Coronary artery (tissue), 2 donors: ENCODE results near the gene TEAD2.

Source experiments
- DNase-seq: peaks from one replicate; pipeline ENCODE4 v3.0.0-alpha.2; 2017; ENCODE audit warnings: low spot score
- H3K27ac ChIP-seq, 2 donors: fragments of 200-600 bp; sonication (generic); one replicate each; pipeline ENCODE4 v1.5.1; 2016 to 2019
- H3K4me3 ChIP-seq: fragments of 200-600 bp; sonication (generic); 2 replicates; pipeline ENCODE4 v1.5.1; 2016; ENCODE audit warnings: mild to moderate bottlenecking, moderate library complexity
- TF ChIP-seq, protein P1 (sequence below): fragments of 200-600 bp; sonication (generic); IDR thresholded peaks from one replicate; pipeline ENCODE4 v1.5.1; 2019; ENCODE audit warnings: antibody characterized with exemption

Gene TEAD2

GRCh38 chr19:49340069-49340864 lies 21.9 kb downstream of the TEAD2 start:
- peak; percentile 94 for DNase-seq
- TF ChIP-seq, protein P1, sequence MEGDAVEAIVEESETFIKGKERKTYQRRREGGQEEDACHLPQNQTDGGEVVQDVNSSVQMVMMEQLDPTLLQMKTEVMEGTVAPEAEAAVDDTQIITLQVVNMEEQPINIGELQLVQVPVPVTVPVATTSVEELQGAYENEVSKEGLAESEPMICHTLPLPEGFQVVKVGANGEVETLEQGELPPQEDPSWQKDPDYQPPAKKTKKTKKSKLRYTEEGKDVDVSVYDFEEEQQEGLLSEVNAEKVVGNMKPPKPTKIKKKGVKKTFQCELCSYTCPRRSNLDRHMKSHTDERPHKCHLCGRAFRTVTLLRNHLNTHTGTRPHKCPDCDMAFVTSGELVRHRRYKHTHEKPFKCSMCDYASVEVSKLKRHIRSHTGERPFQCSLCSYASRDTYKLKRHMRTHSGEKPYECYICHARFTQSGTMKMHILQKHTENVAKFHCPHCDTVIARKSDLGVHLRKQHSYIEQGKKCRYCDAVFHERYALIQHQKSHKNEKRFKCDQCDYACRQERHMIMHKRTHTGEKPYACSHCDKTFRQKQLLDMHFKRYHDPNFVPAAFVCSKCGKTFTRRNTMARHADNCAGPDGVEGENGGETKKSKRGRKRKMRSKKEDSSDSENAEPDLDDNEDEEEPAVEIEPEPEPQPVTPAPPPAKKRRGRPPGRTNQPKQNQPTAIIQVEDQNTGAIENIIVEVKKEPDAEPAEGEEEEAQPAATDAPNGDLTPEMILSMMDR = no peak
- Histone ChIP-seq H3K27ac (peak overlapping the region; percentile 91 to 95), H3K4me3 (peak overlapping the region; percentile 71)

GRCh38 chr19:49339301-49340068 lies 22.7 kb downstream of the TEAD2 start:
- TF ChIP-seq, protein P1 = no peak
- peak overlapping the region; percentile 91 to 95 for H3K27ac ChIP-seq
- peak overlapping the region; percentile 71 for H3K4me3 ChIP-seq
- peak; percentile 96 for DNase-seq

- peak overlapping the region; percentile 91 to 95 for H3K27ac ChIP-seq
- peak; percentile 81 for DNase-seq
- TF ChIP-seq, protein P1 = no peak
- H3K4me3 ChIP-seq = peak overlapping the region; percentile 71
Observed at GRCh38 chr19:49338691-49339300, 23.4 kb downstream of the TEAD2 start.

DNA sequence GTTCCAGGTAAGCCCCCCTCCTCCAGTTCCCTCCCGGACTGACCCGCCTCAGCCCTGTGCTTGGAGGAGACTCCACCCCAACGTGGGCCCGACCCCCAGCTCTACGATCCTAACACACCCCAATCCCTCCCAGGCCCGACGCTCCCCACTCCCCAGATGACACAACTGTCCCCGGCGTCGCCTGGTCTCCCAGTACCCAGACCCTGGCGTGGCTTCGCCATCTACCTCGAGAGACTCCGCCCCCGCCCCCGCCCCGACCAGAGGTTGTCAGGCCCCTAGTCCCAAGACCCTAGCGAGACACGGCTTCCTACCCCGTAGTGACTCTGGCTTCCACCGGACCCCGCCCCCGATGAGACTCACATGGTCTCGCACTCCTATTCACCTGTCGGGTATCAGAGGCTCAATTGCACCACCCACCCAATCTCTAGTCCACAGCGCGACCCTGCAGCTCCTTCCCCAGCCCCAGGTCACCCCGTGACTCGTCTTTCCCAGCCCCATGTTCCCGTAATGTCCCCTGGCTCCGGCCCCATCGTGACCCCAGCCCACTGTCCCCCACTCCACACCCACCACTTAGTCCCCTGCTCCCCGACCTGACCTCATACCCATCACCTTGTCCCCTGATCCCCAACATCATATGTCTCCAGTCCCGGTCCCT lies 24.1 kb downstream of the TEAD2 start:
- peak overlapping the region; percentile 71 for H3K4me3 ChIP-seq
- peak; percentile 75 for DNase-seq

GRCh38 chr19:49337267-49338022 lies 24.8 kb downstream of the TEAD2 start:
- peak; percentile 40 for DNase-seq
- peak overlapping the region in 1 of 2 donors; percentile 91 for H3K27ac ChIP-seq
- no peak overlapping the region for H3K4me3 ChIP-seq
- TF ChIP-seq, protein P1 = no peak

More for the DNA sequence above, 24.1 kb downstream of the TEAD2 start:
- TF ChIP-seq, protein P1 = no peak
- peak overlapping the region; percentile 91 to 95 for H3K27ac ChIP-seq
